ENCODE results near the gene KIF1B. TPM values are rescaled to one million over a fixed set of nuclear protein-coding genes. Genes with fewer than 3 reads are reported as not detected.
A peak's percentile ranks its signal among the peaks of the same experiment; 100 is the strongest.
"Not testable (repeated sequence)": the region's sequence is repeated elsewhere in the genome, so short reads cannot be mapped to it uniquely, and the experiment has no call there.

KIF1B gene
- total RNA-seq, 1 donor from 2014 or later: 70.4 TPM

- no peak for ATAC-seq
- DNase-seq (ENCODE audit: low spot score): no peak
- intact Hi-C loops (cut with DNase I): no loop called here
Observed at GRCh38 chr1:10189659-10190058, 20.7 kb upstream of the KIF1B start.

DNA sequence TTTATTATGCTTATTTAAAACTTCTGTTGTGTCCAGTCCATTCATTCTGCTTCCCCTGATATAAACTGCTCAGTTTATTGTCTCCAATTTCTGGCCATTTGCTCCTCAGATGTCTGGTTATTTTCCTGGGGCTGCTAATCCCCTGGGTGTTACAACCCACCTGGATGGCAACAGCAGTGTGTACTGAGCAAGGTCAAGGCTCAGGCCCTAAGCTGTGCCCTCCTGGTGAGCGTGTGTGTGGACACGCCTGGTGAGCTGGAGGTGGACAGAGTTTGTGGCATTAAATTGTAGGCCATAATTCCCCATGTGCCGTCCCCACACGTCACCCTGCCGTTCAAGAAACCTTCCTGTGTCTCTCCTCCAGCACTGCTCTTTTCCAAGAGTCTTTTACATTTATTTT is 18.1 kb upstream of the KIF1B start:
- intact Hi-C loops (cut with DNase I): no loop called here
- DNase-seq (ENCODE audit: low spot score) (no peak), ATAC-seq (no peak)

DNA sequence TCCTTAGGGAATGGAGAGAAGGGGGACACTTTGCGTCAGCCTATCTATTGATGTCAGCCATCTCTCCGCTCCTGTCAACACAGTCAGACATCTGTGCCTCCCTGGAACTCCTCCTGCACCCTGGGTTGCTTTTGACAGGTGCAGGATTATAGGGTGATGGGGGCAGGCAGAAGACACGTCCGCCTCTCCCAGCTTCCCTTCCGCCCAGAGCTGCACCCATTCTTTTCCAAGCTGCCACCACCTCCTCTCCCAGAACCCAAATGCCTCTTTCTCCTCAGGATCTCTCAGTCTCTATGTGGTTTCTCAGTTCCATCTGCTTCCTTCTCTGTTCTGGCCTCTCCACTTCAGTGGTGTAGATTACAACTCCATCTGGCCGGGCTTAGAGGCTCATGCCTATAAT is 17.1 kb upstream of the KIF1B start:
- DNase-seq (ENCODE audit: low spot score): no peak
- ATAC-seq: no peak

GRCh38 chr1:10195570-10195969 is 14.8 kb upstream of the KIF1B start:
- no peak for ATAC-seq
- DNase-seq (ENCODE audit: low spot score): no peak
- intact Hi-C loops (cut with DNase I): no loop called here

More for the DNA sequence above, 17.1 kb upstream of the KIF1B start:
- intact Hi-C loops (cut with DNase I): no loop called here

- no peak for ATAC-seq
- intact Hi-C loops (cut with DNase I): no loop called here
- no peak for DNase-seq (ENCODE audit: low spot score)
Observed at GRCh38 chr1:10196976-10197375, 13.4 kb upstream of the KIF1B start.

DNA sequence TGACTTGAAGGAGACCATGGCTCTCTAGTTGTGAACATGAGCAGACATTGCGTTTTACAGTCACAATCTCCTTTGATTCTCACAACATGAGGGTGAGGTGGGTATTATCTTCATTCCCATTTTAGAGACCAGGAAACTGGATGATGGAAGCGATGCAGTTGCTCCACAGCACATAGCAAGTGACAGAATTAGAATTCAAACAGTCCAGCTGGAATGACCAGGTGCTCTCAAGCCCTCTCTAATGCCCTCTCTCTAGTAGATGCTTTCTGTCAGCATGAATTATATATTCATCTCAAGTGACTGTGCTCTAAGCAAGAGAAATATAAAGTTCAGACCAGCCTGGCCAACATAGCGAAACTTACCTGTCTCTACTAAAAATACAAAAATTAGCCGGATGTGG is 9.8 kb upstream of the KIF1B start:
- intact Hi-C loops (cut with DNase I): no loop called here
- ATAC-seq (no peak), DNase-seq (ENCODE audit: low spot score) (no peak)

DNA sequence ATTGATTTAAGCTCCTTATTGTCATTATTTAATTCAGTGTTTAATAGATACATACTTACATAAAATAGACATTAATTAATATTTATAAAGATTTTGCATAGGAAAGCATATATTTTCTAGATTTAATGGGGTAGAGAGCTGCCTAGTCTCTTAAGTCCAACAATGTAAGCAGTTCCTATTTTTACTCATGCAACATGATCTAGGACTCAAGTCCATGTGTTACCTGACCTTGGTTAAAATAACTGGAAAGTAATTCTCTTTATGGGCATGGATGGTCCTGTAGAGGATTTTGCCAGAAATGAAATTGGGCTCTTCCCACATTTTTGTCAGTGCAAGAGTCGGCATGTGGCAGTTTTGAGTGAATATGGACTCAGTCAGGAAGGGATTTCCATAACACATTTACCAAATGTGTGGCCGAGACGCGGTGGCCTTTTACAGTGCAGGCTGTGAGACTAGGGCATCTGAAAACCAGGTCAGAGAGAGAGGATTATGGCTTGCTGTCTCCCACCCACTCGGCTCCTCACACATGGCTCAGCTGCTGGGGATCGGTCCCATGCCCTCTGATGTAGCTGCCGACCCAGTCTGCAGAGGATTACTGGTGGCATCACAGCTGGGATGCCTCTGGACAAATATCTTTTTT is 6.2 kb upstream of the KIF1B start:
- ATAC-seq: no peak
- intact Hi-C loops (cut with DNase I): no loop called here
- no peak for DNase-seq (ENCODE audit: low spot score)

DNA sequence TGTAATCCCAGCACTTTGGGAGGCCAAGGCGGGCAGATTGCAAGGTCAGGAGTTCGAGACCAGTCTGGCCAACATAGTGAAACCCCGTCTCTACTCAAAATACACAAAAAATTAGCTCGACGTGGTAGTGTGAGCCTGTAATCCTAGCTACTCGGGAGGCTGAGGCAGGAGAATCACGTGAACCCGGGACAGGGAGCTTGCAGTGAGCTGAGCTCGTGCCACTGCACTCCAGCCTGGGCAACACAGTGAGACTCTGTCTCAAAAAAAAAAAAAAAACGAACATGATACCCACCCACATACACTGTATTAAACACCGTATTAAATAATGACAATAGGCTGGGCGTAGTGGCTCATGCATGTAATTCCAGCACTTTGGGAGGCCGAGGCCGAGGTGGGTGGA is 5.2 kb upstream of the KIF1B start:
- intact Hi-C loops (cut with DNase I); DNase-seq (ENCODE audit: low spot score); ATAC-seq: not testable (repeated sequence)

- intact Hi-C loops (cut with DNase I): no loop called here
- no peak for DNase-seq (ENCODE audit: low spot score)
- no peak for ATAC-seq
Observed at GRCh38 chr1:10207810-10208209, 2.6 kb upstream of the KIF1B start.

GRCh38 chr1:10208537-10208936 is 1.8 kb upstream of the KIF1B start:
- no peak for ATAC-seq
- no peak for DNase-seq (ENCODE audit: low spot score)
- intact Hi-C loops (cut with DNase I): no loop called here

DNA sequence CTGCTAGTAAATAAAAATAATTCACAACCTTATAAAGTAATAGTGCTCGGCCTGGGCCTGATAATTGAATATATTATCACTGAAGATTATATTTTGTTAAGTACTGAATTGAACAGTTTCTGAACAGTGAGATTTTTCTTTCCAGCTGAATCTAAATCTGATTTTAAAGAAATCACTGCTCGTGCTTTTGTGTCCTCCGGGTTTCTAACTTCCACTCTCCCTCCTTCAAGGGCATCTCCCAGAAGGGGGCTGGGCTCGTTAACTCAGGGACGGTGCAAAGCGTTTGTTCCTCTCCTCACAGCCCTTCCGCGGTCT is 823 bp upstream of the KIF1B start:
- intact Hi-C loops (cut with DNase I): no loop called here
- no peak for ATAC-seq
- DNase-seq (ENCODE audit: low spot score): no peak

DNA sequence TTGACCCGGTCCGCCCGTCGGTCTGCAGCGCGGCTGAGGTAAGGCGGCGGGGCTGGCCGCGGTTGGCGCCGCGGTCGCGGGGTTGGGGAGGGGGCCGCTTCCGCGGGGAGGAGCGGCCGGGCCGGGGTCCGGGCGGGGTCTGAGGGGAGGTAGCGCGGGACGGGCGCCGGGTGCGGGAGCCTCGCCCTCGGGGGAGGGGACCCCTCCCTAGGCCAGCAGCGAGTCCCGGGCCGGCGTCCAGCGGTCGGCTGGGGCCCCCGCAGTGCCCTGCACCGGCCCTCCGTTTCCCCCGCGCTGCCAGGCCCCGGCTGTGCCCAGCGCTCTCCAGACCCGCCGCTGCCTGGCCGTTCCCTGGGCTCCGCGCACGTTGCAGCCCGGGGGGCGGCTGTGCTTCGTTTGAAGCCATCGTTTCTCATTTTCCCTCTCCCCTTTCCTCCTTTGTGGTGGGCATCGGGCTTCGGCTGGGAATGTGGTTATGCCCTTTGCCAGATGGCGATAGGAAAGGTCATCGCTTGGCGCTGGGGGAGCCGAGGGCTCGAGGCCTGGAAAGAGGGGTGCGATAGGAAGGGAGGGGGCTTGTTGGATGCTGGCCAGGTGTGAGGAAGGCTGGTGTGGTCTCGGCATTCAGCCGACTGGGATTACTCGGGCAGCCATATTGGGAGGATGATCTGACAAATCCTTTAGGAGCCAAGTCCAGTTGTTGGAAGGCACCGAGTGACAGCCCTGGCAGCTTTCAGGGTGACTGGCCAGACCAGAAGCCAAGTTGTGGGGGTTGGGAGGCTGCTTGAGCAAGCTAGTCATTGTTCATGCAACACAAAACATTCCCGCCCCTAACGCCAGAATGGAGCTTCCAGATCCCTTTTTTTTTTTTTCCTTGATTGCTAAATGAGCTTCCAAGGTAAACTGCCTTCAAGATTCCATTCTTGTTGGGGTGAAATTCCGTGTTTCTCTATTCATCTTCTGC is 753 bp downstream of the KIF1B start:
- intact Hi-C loops (cut with DNase I): loop anchor here (5.0 to 10.0 kb wide), 2 partner anchors 124 to 144 kb away; no protein-coding TSS in a partner anchor
- ATAC-seq (peak; percentile 67), DNase-seq (ENCODE audit: low spot score) (peak; percentile 92)

DNA sequence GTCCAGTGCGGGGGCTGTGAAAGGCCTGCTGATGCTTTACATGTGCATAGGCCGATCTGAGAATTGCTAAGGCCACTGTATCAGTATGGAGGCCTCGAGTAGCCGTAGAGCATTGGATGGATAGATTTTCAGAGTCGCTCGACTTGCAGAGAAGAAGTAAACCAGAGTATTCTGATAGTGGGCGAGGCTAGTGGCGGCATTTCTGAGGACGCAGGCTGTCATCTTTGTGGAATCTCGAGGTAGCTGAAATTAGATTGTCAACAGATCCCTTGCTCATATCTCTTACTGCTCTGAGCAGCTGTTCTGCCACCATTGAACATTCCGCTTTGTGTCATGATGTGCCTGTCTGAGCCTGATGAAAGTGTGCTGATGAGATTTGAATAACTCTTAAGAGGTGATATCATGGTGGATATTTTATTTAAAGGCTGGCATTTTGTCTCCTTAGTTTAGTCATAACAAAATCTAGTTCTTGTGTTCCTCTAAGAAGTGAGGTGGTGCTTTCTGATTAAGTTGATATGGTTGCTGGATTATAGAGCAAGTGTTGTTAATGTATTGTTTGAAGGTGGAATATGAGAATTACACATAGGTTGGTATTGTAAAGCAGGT is 1.5 kb downstream of the KIF1B start:
- ATAC-seq (peak; percentile 0), DNase-seq (ENCODE audit: low spot score) (no peak)
- intact Hi-C loops (cut with DNase I): loop anchor here (5.0 to 10.0 kb wide), 2 partner anchors 123 to 145 kb away; no protein-coding TSS in a partner anchor

DNA sequence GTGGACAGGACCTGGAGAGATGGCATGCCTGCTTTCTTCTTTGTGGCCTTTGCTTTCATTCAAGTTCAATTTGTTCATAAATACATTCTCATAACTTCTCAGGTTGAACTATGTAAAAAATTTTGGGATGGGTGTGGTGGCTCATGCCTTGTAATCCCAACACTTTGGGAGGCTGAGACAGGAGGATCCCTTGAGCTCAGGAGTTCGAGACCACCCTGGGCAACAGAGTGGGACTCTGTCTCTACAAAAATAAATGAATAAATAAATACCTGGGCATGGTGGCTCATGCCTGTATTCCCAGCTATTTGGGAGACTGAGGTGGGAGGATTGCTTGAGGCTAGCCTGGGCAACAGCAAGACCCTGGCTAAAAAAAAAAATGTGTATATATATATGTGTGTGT is 2.1 kb downstream of the KIF1B start:
- intact Hi-C loops (cut with DNase I): loop anchor here (5.0 to 10.0 kb wide), 2 partner anchors 122 to 145 kb away; no protein-coding TSS in a partner anchor

DNA sequence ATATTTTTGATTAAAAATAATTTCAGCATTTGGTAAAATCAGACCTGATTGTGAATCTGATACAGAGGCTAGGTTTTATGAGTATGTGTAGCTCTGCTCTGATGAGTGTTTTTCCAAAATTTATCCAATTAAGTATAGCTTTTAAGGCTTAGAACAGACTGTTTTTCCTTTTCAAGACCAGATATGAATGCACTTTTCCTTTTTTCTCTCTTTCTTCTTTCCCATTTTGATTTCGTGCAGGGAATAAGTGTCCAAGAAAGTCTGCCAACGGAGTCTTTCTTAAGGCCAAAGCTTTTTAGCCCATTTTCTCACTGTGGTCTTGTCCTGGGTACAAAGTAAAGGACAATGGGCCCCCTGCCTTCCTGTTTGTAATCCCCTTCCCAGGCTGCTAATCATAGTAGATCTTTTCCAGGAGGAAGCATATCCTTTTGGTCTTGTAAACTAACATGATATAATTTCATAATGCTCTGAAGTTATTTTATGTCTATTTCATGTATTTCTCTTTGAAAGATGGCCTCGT is 2.9 kb downstream of the KIF1B start:
- intact Hi-C loops (cut with DNase I): loop anchor here (5.0 to 10.0 kb wide), 2 partner anchors 122 to 146 kb away; no protein-coding TSS in a partner anchor
- DNase-seq (ENCODE audit: low spot score): no peak
- no peak for ATAC-seq

More for the DNA sequence above, 2.1 kb downstream of the KIF1B start:
- no peak for ATAC-seq
- no peak for DNase-seq (ENCODE audit: low spot score)

DNA sequence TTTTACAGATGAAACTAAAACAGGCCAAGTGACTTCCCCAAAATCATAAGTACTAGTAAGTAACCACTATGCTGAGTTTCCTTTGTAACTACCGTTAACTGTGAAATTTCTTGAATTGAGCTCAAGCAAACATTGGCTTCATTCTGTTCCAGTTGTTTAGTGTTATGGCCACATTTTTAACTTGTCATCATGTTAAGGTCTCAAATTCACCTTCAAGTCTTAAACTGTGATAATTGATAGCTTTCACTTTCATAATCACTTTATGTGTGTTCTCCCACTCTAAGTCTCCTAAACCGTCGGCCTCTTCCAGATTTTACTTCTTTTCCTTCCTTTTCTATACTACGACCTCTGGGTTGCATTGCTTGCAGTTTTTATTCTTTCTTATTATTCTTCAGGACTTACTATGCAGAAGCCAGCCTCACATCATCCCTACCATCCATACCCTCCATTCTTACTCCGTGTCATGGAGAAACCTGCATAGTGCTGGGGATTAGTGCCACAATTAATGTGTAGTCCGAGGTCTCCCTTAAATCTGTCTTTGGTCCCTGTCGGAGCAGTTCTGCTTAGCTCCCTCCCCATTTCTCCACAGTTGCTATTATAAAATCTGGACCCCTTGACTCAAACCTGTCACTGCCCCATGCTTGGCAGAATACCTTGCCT is 5.8 kb downstream of the KIF1B start:
- intact Hi-C loops (cut with DNase I): loop anchor here (10.0 kb wide), 1 partner anchor 119 kb away; no protein-coding TSS in a partner anchor
- no peak for ATAC-seq
- no peak for DNase-seq (ENCODE audit: low spot score)

DNA sequence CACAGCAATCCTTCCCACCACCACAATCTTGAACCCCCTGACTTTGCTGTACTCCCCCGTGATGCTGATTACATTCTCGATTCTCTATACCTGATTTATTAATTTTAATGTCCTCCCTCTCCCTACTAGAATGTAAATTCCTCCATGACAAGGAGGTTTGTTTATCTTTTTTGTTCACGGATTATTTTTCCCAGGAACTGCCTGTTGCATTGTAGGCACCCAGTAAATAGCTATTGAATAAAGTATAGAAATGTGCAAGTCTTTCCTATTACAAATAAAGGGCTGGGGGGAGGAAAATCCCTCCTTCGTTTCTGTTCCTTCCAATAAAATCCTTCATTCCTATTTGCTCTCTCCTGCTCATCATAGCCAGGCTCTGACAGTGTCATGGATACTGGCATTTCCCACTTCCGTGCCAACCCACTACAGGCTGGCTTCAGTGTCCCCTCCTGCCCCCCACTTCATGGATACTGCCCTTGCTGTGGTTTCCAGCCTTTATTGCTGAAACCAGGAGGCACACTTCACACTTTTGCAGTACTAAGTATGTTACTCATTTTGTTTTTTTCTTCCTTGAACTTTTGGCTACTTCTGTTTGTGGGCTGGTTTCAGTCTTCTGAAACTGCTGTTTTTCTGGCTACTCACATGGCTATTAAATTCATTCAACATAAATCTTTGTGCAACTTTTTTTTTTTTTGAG is 7.5 kb downstream of the KIF1B start:
- no peak for DNase-seq (ENCODE audit: low spot score)
- peak; percentile 57 for ATAC-seq
- intact Hi-C loops (cut with DNase I): loop anchor here (10.0 kb wide), 1 partner anchor 117 kb away; no protein-coding TSS in a partner anchor

- no peak for ATAC-seq
- intact Hi-C loops (cut with DNase I): no loop called here
- no peak for DNase-seq (ENCODE audit: low spot score)
Observed at GRCh38 chr1:10220200-10220599, 9.8 kb downstream of the KIF1B start.

Data from sciatic nerve (tissue), 2 donors.